Stimulated activated memory B cell treated with anti-CD40 and anti-IgM and Interleukin-4, amounts not matched to agents 10 μg/mL and 1 μg/mL and 100 μg/mL, for 72 hours (primary cell): ENCODE results near the gene ASIC2.

Experiments
- ATAC-seq: fragments of 150-1000 bp; cut with Tn5 transposase; 2 replicates; pipeline ENCODE4 v1.10.0; 2021
- H3K27ac Mint-ChIP-seq: one replicate; pipeline ENCODE4 v1.8.0; 2022; ENCODE audit warnings: mild to moderate bottlenecking, mixed read lengths
- H3K27me3 Mint-ChIP-seq: one replicate; pipeline ENCODE4 v1.8.0; 2022; ENCODE audit warnings: mixed read lengths
- H3K36me3 Mint-ChIP-seq: one replicate; pipeline ENCODE4 v1.8.0; 2022; ENCODE audit warnings: mixed read lengths
- H3K4me1 Mint-ChIP-seq: one replicate; pipeline ENCODE4 v1.8.0; 2022; ENCODE audit warnings: mixed read lengths
- H3K4me3 Mint-ChIP-seq: one replicate; pipeline ENCODE4 v1.8.0; 2022; ENCODE audit warnings: mild to moderate bottlenecking, moderate library complexity, mixed read lengths
- H3K9me3 Mint-ChIP-seq: one replicate; pipeline ENCODE4 v1.8.0; 2022; ENCODE audit warnings: mixed read lengths

ASIC2 gene

GRCh38 chr17:33082529-33083173 is 210.4 kb downstream of the ASIC2 start:
- Mint-ChIP-seq H3K4me3 (no peak overlapping the region), H3K27ac (no peak overlapping the region), H3K9me3 (no peaks in the 10 kb centered on the region), H3K27me3 (peaks cover 34% of the 10 kb centered on the region), H3K4me1 (no peaks in the 10 kb centered on the region), H3K36me3 (no peaks in the 10 kb centered on the region)
- ATAC-seq, result no peak

- no peak for ATAC-seq
- H3K4me3 Mint-ChIP-seq, result no peak overlapping the region
- H3K27me3 Mint-ChIP-seq, result peaks cover 40% of the 10 kb centered on the region
- H3K36me3 Mint-ChIP-seq, result no peaks in the 10 kb centered on the region
- no peak overlapping the region for H3K27ac Mint-ChIP-seq
- H3K4me1 Mint-ChIP-seq, result no peaks in the 10 kb centered on the region
- H3K9me3 Mint-ChIP-seq, result no peaks in the 10 kb centered on the region
Measured at GRCh38 chr17:33080091-33080490, 213.0 kb downstream of the ASIC2 start.

DNA sequence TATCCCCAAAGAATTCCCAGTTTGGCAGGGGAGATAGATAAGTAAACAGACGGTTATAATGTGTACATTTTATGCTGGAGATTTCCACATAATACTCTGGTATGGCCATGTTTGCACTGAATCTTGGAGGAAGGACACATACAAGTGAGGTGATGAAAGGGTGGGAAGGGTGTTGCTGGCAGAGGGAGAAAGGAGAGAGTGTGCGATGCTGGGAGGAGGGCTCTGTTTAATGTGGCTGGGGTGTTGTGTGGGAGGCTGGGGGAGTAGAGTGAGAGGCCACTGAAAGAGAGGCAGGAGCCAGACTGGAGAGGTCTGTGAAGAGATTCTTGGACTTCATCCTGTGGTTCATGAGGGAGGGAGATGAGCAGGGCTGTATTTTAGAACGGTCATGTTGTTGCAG is 213.9 kb downstream of the ASIC2 start:
- Mint-ChIP-seq H3K27ac (no peak overlapping the region), H3K4me3 (no peak overlapping the region), H3K36me3 (no peaks in the 10 kb centered on the region), H3K27me3 (peaks cover 42% of the 10 kb centered on the region), H3K4me1 (no peaks in the 10 kb centered on the region), H3K9me3 (no peaks in the 10 kb centered on the region)
- no peak for ATAC-seq

GRCh38 chr17:33076979-33077378 is 216.1 kb downstream of the ASIC2 start:
- no peak for ATAC-seq
- Mint-ChIP-seq H3K9me3 (no peaks in the 10 kb centered on the region), H3K27ac (no peak overlapping the region), H3K4me1 (no peaks in the 10 kb centered on the region), H3K36me3 (no peaks in the 10 kb centered on the region), H3K27me3 (peaks cover 64% of the 10 kb centered on the region), H3K4me3 (no peak overlapping the region)

DNA sequence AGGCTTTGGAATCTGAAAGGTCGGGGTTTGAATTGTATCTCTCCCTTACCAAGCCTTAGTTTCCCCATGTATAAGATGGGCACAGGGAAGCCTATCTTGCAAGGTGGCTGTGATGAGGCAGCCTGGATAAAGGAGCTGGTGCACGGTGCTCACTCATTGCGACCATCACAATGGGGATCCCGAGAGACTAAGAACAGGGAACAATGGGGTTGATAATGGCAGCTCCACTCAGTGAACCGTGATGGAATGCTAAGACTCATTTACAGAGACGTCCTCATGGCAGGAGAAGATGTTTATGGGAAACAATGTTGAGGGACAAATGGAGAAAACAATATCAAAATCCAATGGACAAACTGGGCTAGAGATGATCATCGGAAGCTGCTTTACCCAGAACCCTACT is 219.7 kb downstream of the ASIC2 start:
- Mint-ChIP-seq H3K9me3 (peaks cover 6% of the 10 kb centered on the region), H3K27ac (no peak overlapping the region), H3K36me3 (no peaks in the 10 kb centered on the region), H3K4me3 (no peak overlapping the region), H3K4me1 (no peaks in the 10 kb centered on the region), H3K27me3 (peaks cover 40% of the 10 kb centered on the region)
- ATAC-seq, result no peak

DNA sequence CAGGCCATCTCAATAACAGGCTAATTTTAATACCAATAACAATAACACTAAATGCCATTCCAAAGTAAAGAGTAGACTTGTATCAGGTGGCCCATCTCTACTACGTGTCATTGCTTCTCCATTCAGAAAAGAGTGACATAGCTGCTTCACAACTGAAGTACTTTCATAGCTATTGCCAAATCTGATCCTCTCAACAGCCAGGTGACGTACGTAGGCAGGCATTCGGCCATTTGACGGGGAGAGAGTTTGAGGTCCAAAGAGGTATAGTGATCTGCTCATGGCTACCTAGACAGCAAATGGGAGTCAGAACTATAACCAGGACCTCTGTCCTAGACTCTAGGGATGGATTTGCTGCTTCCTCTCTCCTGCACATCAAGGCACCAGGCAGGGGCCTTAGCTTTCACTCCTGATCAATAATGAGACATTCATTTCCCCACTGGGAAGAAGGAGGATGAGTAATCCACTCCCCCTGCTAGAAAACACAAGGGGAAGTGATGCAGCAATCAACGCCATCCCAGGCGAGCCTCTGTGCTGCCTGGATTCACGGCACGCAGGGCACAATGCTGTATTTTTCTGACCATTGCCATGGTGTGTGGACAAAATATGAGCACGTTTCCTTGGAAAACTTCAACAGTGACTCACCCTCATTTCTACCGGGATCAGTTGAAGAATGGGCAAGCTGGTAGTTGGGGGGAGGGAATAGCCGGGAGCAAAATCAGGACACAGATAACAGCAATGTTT is 220.5 kb downstream of the ASIC2 start:
- Mint-ChIP-seq H3K27me3 (peaks cover 37% of the 10 kb centered on the region), H3K9me3 (peaks cover 6% of the 10 kb centered on the region), H3K4me1 (no peaks in the 10 kb centered on the region), H3K27ac (no peak overlapping the region), H3K4me3 (no peak overlapping the region), H3K36me3 (no peaks in the 10 kb centered on the region)
- ATAC-seq, result no peak

- ATAC-seq, result no peak
- H3K4me3 Mint-ChIP-seq, result no peak overlapping the region
- H3K36me3 Mint-ChIP-seq, result no peaks in the 10 kb centered on the region
- H3K27ac Mint-ChIP-seq, result no peak overlapping the region
- H3K4me1 Mint-ChIP-seq, result no peaks in the 10 kb centered on the region
- peaks cover 6% of the 10 kb centered on the region for H3K9me3 Mint-ChIP-seq
- H3K27me3 Mint-ChIP-seq, result peaks cover 37% of the 10 kb centered on the region
Measured at GRCh38 chr17:33071656-33072055, 221.4 kb downstream of the ASIC2 start.

- Mint-ChIP-seq H3K27me3 (peaks cover 10% of the 10 kb centered on the region), H3K4me3 (no peak overlapping the region), H3K27ac (no peak overlapping the region), H3K4me1 (no peaks in the 10 kb centered on the region), H3K36me3 (no peaks in the 10 kb centered on the region), H3K9me3 (no peaks in the 10 kb centered on the region)
- no peak for ATAC-seq
Measured at GRCh38 chr17:33057564-33057963, 235.5 kb downstream of the ASIC2 start.

- no peak for ATAC-seq
- peaks cover 10% of the 10 kb centered on the region for H3K27me3 Mint-ChIP-seq
- H3K4me3 Mint-ChIP-seq, result no peak overlapping the region
- H3K9me3 Mint-ChIP-seq, result no peaks in the 10 kb centered on the region
- no peaks in the 10 kb centered on the region for H3K4me1 Mint-ChIP-seq
- H3K27ac Mint-ChIP-seq, result no peak overlapping the region
- H3K36me3 Mint-ChIP-seq, result no peaks in the 10 kb centered on the region
Measured at GRCh38 chr17:33056399-33057146, 236.5 kb downstream of the ASIC2 start.

GRCh38 chr17:33055746-33056145 is 237.3 kb downstream of the ASIC2 start:
- H3K36me3 Mint-ChIP-seq, result no peaks in the 10 kb centered on the region
- H3K27ac Mint-ChIP-seq, result no peak overlapping the region
- ATAC-seq, result no peak
- H3K9me3 Mint-ChIP-seq, result no peaks in the 10 kb centered on the region
- H3K4me3 Mint-ChIP-seq, result no peak overlapping the region
- no peaks in the 10 kb centered on the region for H3K4me1 Mint-ChIP-seq
- H3K27me3 Mint-ChIP-seq, result peaks cover 10% of the 10 kb centered on the region

DNA sequence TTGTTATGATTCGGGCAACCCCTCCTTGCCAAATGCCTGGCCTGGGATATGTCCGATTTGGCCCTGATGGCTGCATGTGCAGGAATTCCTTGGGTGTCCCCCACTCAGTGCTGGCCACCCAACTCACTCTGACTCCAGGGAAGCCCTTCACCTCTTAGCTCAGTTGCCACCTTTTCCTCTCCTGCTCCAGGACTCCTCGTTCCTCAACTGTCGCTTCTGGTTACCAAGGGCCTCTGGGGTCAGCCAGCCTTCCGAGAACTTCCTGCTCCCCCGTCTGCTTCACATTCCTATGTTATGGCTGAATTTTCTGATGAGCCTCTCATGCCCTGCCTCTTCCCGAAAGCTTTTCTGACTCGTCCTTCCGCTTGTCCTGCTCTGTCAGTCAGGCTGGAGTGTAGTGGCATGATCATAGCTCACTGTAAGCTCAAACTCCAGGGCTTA is 237.9 kb downstream of the ASIC2 start:
- ATAC-seq, result no peak

DNA sequence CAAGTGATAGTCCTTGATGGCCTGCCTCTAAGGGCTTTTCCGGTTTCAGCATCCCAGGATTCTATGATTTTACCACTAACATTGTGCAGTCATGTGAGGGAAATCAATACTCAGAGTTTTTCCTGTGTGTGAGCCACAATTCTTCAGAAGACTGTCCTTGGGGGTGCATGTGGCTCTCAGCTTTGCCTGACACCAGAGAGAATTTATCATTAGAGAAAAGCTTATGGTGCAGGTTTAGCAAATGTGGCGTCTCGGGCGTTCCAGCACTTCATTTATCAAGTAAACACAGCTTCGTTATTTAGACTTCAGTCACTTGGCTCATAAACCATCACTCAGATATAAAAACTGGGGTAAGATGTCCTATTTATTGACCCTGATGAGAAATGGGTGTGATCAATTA is 238.7 kb downstream of the ASIC2 start:
- no peak for ATAC-seq
- peaks cover 10% of the 10 kb centered on the region for H3K27me3 Mint-ChIP-seq
- H3K27ac Mint-ChIP-seq, result no peak overlapping the region

More for the DNA sequence above, 237.9 kb downstream of the ASIC2 start:
- Mint-ChIP-seq H3K27ac (no peak overlapping the region), H3K4me3 (no peak overlapping the region), H3K4me1 (no peaks in the 10 kb centered on the region), H3K9me3 (no peaks in the 10 kb centered on the region), H3K36me3 (no peaks in the 10 kb centered on the region), H3K27me3 (peaks cover 10% of the 10 kb centered on the region)

DNA sequence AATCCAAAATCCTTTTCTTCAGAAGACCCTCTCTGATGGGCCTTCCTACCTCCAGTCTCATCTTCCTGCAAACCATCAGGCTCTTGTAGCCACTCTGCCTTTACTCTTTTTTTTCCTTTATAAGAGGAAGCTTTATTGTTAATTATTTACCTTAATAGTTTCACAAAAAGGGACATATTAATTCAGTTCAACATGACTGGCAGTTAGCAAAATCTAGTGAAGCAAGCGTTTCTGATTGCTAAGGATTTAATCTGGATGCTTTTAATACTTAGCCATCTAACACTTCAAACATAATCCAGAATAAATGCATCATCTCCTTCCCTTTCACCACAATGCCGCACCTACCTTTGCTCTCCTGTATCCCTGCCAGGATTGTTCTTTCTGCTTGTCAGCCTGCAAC is 239.4 kb downstream of the ASIC2 start:
- H3K4me1 Mint-ChIP-seq, result no peaks in the 10 kb centered on the region
- ATAC-seq, result no peak
- H3K27ac Mint-ChIP-seq, result no peak overlapping the region
- H3K36me3 Mint-ChIP-seq, result no peaks in the 10 kb centered on the region
- H3K27me3 Mint-ChIP-seq, result peaks cover 16% of the 10 kb centered on the region
- H3K4me3 Mint-ChIP-seq, result no peak overlapping the region
- H3K9me3 Mint-ChIP-seq, result no peaks in the 10 kb centered on the region

More for the DNA sequence above, 238.7 kb downstream of the ASIC2 start:
- no peaks in the 10 kb centered on the region for H3K9me3 Mint-ChIP-seq
- no peaks in the 10 kb centered on the region for H3K36me3 Mint-ChIP-seq
- H3K4me1 Mint-ChIP-seq, result no peaks in the 10 kb centered on the region
- no peak overlapping the region for H3K4me3 Mint-ChIP-seq

GRCh38 chr17:33052856-33053255 is 240.2 kb downstream of the ASIC2 start:
- H3K4me3 Mint-ChIP-seq, result no peak overlapping the region
- peaks cover 18% of the 10 kb centered on the region for H3K27me3 Mint-ChIP-seq
- no peak overlapping the region for H3K27ac Mint-ChIP-seq
- H3K4me1 Mint-ChIP-seq, result no peaks in the 10 kb centered on the region
- H3K36me3 Mint-ChIP-seq, result no peaks in the 10 kb centered on the region
- ATAC-seq, result no peak
- no peaks in the 10 kb centered on the region for H3K9me3 Mint-ChIP-seq

DNA sequence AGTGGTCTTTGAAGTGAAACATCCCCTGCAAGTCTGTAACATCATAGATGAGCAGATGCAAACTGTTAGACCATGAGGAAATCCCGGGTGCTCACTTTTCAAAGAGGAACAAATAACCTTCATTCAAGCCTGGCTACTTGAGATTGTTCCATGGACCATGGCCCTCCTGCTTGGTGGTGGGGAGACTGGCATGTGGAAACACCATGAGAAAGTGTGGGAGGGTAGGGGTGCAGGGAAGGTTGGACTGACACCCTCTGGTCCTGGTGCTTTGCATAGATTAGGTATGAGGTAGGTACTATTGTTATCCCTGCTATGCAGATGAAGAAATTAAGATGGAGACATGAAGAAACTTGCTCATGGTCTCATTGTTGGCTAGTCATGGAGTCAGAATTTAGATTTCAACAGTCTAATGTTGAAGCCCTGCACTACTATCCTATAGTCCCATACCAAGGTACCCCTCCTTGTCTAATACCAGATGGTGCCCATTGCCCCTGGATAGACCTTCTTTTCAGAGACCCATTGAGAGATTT is 242.4 kb downstream of the ASIC2 start:
- Mint-ChIP-seq H3K4me3 (no peak overlapping the region), H3K36me3 (no peaks in the 10 kb centered on the region), H3K27me3 (peaks cover 22% of the 10 kb centered on the region), H3K4me1 (no peaks in the 10 kb centered on the region), H3K27ac (no peak overlapping the region), H3K9me3 (no peaks in the 10 kb centered on the region)
- ATAC-seq, result no peak
